Ureter (tissue), 1 donor: Measurements from ENCODE around the gene YPEL5. TPM values are rescaled to one million over a fixed set of nuclear protein-coding genes. Genes with fewer than 3 reads are reported as not detected.

Experiments
- DNase-seq: peaks from one replicate; pipeline ENCODE4 v3.0.0-alpha.2; 2020; ENCODE audit warnings: low spot score
- total RNA-seq: library from RNA; stranded (reverse); gene quantifications from one replicate; pipeline ENCODE4 v1.2.4, GENCODE V29; 2023
- donor health status: DM: yes; HTN: yes; CAD: no.

Gene YPEL5
- total RNA-seq, 1 donor from 2014 or later = 113 TPM

- DNase-seq = peak; percentile 66
Observed at GRCh38 chr2:30165050-30165520, 18.3 kb downstream of the YPEL5 start.

GRCh38 chr2:30165617-30166016 is 18.8 kb downstream of the YPEL5 start:
- no peak for DNase-seq

- DNase-seq = no peak
Observed at GRCh38 chr2:30172627-30173026, 25.8 kb downstream of the YPEL5 start.

GRCh38 chr2:30177440-30177839 is 30.6 kb downstream of the YPEL5 start:
- no peak for DNase-seq

GRCh38 chr2:30177956-30178355 is 31.1 kb downstream of the YPEL5 start:
- DNase-seq = no peak

GRCh38 chr2:30178618-30179434 is 32.0 kb downstream of the YPEL5 start:
- peak; percentile 52 for DNase-seq

GRCh38 chr2:30179536-30179935 is 32.7 kb downstream of the YPEL5 start:
- DNase-seq = no peak

GRCh38 chr2:30180226-30180625 is 33.4 kb downstream of the YPEL5 start:
- DNase-seq = no peak

GRCh38 chr2:30181176-30181575 is 34.4 kb downstream of the YPEL5 start:
- no peak for DNase-seq

- DNase-seq = no peak
Observed at GRCh38 chr2:30184035-30184434, 37.2 kb downstream of the YPEL5 start.

GRCh38 chr2:30185178-30185577 is 38.4 kb downstream of the YPEL5 start:
- no peak for DNase-seq

GRCh38 chr2:30188292-30188691 is 41.5 kb downstream of the YPEL5 start:
- DNase-seq = no peak

GRCh38 chr2:30190637-30191036 is 43.8 kb downstream of the YPEL5 start:
- no peak for DNase-seq

GRCh38 chr2:30191107-30191506 is 44.3 kb downstream of the YPEL5 start:
- no peak for DNase-seq

- DNase-seq = no peak
Observed at GRCh38 chr2:30191819-30192271, 45.0 kb downstream of the YPEL5 start.

- DNase-seq = no peak
Observed at GRCh38 chr2:30192314-30192713, 45.5 kb downstream of the YPEL5 start.

- DNase-seq = no peak
Observed at GRCh38 chr2:30193104-30193681, 46.4 kb downstream of the YPEL5 start.

GRCh38 chr2:30194421-30194820 is 47.6 kb downstream of the YPEL5 start:
- no peak for DNase-seq

GRCh38 chr2:30195016-30195415 is 48.2 kb downstream of the YPEL5 start:
- no peak for DNase-seq

GRCh38 chr2:30197570-30198192 is 50.9 kb downstream of the YPEL5 start:
- DNase-seq = no peak

GRCh38 chr2:30201990-30202389 is 55.2 kb downstream of the YPEL5 start:
- DNase-seq = no peak

GRCh38 chr2:30203156-30203555 is 56.3 kb downstream of the YPEL5 start:
- DNase-seq = no peak

- no peak for DNase-seq
Observed at GRCh38 chr2:30204281-30204680, 57.5 kb downstream of the YPEL5 start.
